ENCODE data around the gene EPS8L2.

DNA sequence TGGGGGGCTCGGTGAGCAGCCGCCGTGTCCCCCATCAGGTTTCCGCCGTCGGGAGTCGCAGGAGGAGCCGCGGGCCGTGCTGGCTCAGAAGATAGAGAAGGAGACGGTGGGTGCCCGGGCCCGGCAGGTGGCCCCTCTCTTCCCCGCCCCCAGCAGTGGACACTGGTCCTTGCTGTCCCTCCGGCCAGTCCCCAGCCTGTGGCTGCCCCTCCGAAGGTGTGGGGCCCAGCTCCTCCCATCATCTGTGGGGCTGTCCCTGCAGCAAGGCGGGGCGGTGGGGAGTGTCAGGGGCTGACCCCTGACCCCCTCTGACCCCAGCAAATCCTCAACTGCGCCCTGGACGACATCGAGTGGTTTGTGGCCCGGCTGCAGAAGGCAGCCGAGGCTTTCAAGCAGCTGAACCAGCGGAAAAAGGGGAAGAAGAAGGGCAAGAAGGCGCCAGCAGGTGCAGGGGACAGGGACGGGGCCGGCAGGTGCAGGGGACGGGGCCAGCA lies 15.3 kb downstream of the EPS8L2 start:
- TF ChIP-seq ZNF549 (tag by site-specific recombination; IDR thresholded peaks at IDR 0.05), result no peak
- TF ChIP-seq, protein P1, sequence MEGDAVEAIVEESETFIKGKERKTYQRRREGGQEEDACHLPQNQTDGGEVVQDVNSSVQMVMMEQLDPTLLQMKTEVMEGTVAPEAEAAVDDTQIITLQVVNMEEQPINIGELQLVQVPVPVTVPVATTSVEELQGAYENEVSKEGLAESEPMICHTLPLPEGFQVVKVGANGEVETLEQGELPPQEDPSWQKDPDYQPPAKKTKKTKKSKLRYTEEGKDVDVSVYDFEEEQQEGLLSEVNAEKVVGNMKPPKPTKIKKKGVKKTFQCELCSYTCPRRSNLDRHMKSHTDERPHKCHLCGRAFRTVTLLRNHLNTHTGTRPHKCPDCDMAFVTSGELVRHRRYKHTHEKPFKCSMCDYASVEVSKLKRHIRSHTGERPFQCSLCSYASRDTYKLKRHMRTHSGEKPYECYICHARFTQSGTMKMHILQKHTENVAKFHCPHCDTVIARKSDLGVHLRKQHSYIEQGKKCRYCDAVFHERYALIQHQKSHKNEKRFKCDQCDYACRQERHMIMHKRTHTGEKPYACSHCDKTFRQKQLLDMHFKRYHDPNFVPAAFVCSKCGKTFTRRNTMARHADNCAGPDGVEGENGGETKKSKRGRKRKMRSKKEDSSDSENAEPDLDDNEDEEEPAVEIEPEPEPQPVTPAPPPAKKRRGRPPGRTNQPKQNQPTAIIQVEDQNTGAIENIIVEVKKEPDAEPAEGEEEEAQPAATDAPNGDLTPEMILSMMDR (tag by site-specific recombination; IDR thresholded peaks at IDR 0.05), result no peak
- TF ChIP-seq SALL2 (tag by site-specific recombination; IDR thresholded peaks at IDR 0.05; ENCODE audit: borderline replicate concordance), result no peak
- no peak for TF ChIP-seq MYNN (tag by site-specific recombination; IDR thresholded peaks at IDR 0.05; ENCODE audit: borderline replicate concordance)
